Measurements from ENCODE around the gene TXNIP.
"Not testable (repeated sequence)": the region's sequence is repeated elsewhere in the genome, so short reads cannot be mapped to it uniquely, and the experiment has no call there.

DNA sequence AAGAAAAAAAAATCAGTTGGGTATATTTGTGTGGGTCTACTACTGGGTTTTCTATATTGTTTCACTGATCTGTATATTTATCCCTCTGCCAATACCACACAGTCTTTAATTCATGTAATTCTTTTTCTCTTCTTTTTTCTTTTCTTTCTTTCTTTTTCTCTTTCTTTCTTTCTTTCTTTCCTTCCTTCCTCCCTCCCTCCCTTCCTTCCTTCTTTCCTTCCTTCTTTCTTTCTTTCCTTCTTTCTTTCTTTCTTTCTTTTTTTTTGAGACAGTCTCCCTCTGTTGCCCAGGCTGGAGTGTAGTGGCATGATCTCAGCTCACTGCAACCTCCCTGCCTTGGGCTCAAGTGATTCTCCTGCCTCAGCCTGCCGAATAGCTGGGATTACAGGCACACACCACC, 30.3 kb upstream of the TXNIP start:
- TF ChIP-seq, protein P1, sequence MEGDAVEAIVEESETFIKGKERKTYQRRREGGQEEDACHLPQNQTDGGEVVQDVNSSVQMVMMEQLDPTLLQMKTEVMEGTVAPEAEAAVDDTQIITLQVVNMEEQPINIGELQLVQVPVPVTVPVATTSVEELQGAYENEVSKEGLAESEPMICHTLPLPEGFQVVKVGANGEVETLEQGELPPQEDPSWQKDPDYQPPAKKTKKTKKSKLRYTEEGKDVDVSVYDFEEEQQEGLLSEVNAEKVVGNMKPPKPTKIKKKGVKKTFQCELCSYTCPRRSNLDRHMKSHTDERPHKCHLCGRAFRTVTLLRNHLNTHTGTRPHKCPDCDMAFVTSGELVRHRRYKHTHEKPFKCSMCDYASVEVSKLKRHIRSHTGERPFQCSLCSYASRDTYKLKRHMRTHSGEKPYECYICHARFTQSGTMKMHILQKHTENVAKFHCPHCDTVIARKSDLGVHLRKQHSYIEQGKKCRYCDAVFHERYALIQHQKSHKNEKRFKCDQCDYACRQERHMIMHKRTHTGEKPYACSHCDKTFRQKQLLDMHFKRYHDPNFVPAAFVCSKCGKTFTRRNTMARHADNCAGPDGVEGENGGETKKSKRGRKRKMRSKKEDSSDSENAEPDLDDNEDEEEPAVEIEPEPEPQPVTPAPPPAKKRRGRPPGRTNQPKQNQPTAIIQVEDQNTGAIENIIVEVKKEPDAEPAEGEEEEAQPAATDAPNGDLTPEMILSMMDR (IDR thresholded peaks at IDR 0.05): not testable (repeated sequence)
- not testable (repeated sequence) for TF ChIP-seq POLR2A (IDR thresholded peaks at IDR 0.05)

Data from esophagus squamous epithelium (tissue), 4 donors.